ENCODE results near the gene SEPTIN14.
"Not testable (repeated sequence)": the region's sequence is repeated elsewhere in the genome, so short reads cannot be mapped to it uniquely, and the experiment has no call there.

SEPTIN14 gene

GRCh38 chr7:55878691-55879090 lies 16.1 kb upstream of the SEPTIN14 start:
- no peak for TF ChIP-seq CTCF (conservative IDR thresholded peaks at IDR 0.05)
- H3K27ac ChIP-seq: no peak overlapping the region

- no peak overlapping the region for H3K27ac ChIP-seq
- TF ChIP-seq CTCF (conservative IDR thresholded peaks at IDR 0.05): no peak
Observed at GRCh38 chr7:55877308-55877707, 14.8 kb upstream of the SEPTIN14 start.

- no peak overlapping the region for H3K27ac ChIP-seq
- no peak for TF ChIP-seq CTCF (conservative IDR thresholded peaks at IDR 0.05)
Observed at GRCh38 chr7:55873765-55874164, 11.2 kb upstream of the SEPTIN14 start.

GRCh38 chr7:55871932-55872485 lies 9.5 kb upstream of the SEPTIN14 start:
- no peak for TF ChIP-seq CTCF (conservative IDR thresholded peaks at IDR 0.05)
- H3K27ac ChIP-seq: no peak overlapping the region

- not testable (repeated sequence) for H3K27ac ChIP-seq
Observed at GRCh38 chr7:55868989-55869388, 6.4 kb upstream of the SEPTIN14 start.

- not testable (repeated sequence) for H3K27ac ChIP-seq
Observed at GRCh38 chr7:55845164-55845563, 17.4 kb downstream of the SEPTIN14 start.

GRCh38 chr7:55838595-55838994 lies 24.0 kb downstream of the SEPTIN14 start:
- TF ChIP-seq CTCF (conservative IDR thresholded peaks at IDR 0.05): no peak
- H3K27ac ChIP-seq: no peak overlapping the region

- no peak for TF ChIP-seq CTCF (conservative IDR thresholded peaks at IDR 0.05)
- no peak overlapping the region for H3K27ac ChIP-seq
Observed at GRCh38 chr7:55827577-55827976, 35.0 kb downstream of the SEPTIN14 start.

GRCh38 chr7:55818686-55819085 lies 43.9 kb downstream of the SEPTIN14 start:
- TF ChIP-seq CTCF (conservative IDR thresholded peaks at IDR 0.05): no peak
- H3K27ac ChIP-seq: no peak overlapping the region

GRCh38 chr7:55797260-55797659 lies 65.3 kb downstream of the SEPTIN14 start:
- not testable (repeated sequence) for H3K27ac ChIP-seq
